Activated CD8-positive, alpha-beta T cell treated with anti-CD3 and anti-CD28 coated beads for 36 hours (primary cell): ENCODE results near the gene LRP10. TPM values are rescaled to one million over a fixed set of nuclear protein-coding genes. Genes with fewer than 3 reads are reported as not detected.
"Not testable (repeated sequence)": the region's sequence is repeated elsewhere in the genome, so short reads cannot be mapped to it uniquely, and the experiment has no call there.

Source experiments
- ATAC-seq: fragments of 200-7000 bp; cut with Tn5 transposase; one replicate; pipeline ENCODE4 v1.10.0; 2021; ENCODE audit warnings: mild to moderate bottlenecking, moderate library complexity
- CTCF ChIA-PET: fragments of 350-600 bp; sonication (Branson Sonifier 250); formaldehyde crosslinking; loops from one replicate; lab custom pipeline; 2021; ENCODE audit warnings: antibody characterized with exemption; lab: Charles Lee
- POLR2A ChIA-PET: fragments of 350-600 bp; sonication (Branson Sonifier 250); formaldehyde crosslinking; loops from one replicate; lab custom pipeline; 2021; ENCODE audit warnings: antibody characterized with exemption; lab: Charles Lee
- DNase-seq: peaks from one replicate; pipeline ENCODE4 v3.0.0-alpha.2; 2020
- H3K27ac Mint-ChIP-seq: one replicate; pipeline ENCODE4 v1.8.0; 2021; ENCODE audit warnings: mild to moderate bottlenecking, mixed read lengths
- H3K27me3 Mint-ChIP-seq: one replicate; pipeline ENCODE4 v1.8.0; 2021; ENCODE audit warnings: mixed read lengths
- H3K36me3 Mint-ChIP-seq: one replicate; pipeline ENCODE4 v1.8.0; 2021; ENCODE audit warnings: low read depth, mixed read lengths
- H3K4me1 Mint-ChIP-seq: one replicate; pipeline ENCODE4 v1.8.0; 2021; ENCODE audit warnings: low read depth, mixed read lengths
- H3K4me3 Mint-ChIP-seq: one replicate; pipeline ENCODE4 v1.8.0; 2021; ENCODE audit warnings: mild to moderate bottlenecking, moderate library complexity, mixed read lengths
- H3K9me3 Mint-ChIP-seq: one replicate; pipeline ENCODE4 v1.8.0; 2021; ENCODE audit warnings: mixed read lengths
- CTCF ChIP-seq: fragments of 200-600 bp; IDR thresholded peaks from one replicate; pipeline ENCODE4 v1.8.0; 2022; ENCODE audit warnings: antibody characterized with exemption, mild to moderate bottlenecking
- intact Hi-C: fragments of 100-400 bp; cut with micrococcal nuclease; formaldehyde crosslinking; loops from one replicate; pipeline ENCODE4 v1.10.0; 2022
- total RNA-seq, 2 experiments: library from RNA; stranded (reverse); gene quantifications; one replicate each; pipeline ENCODE4 v1.2.3, GENCODE V29; 2021

The LRP10 gene
- total RNA-seq, 2 experiments from 2014 or later = 18.7 to 21.0 TPM

- intact Hi-C loops = loop anchor here (10.0 kb wide), 1 partner anchor 250 kb away; no protein-coding TSS in a partner anchor
- no peak for TF ChIP-seq CTCF
- Mint-ChIP-seq H3K9me3 (no peaks in the 10 kb centered on the region), H3K4me1 (peaks cover 31% of the 10 kb centered on the region), H3K36me3 (peaks cover 3% of the 10 kb centered on the region), H3K4me3 (no peak overlapping the region), H3K27me3 (peaks cover 11% of the 10 kb centered on the region), H3K27ac (no peak overlapping the region)
- peak; percentile 12 for ATAC-seq
- POLR2A ChIA-PET = interaction anchor here (0.7 to 2.6 kb wide), 3 partner anchors 11 to 62 kb away, joined by 3 to 7 read pairs (median 3); partner anchors contain the start of genes LRP10 and MMP14
- peak; percentile 44 for DNase-seq
- CTCF ChIA-PET = interaction anchor here (0.8 to 22.4 kb wide), 7 partner anchors 12 to 269 kb away, joined by 3 to 469 read pairs (median 5); partner anchors contain the start of genes LRP10 and MMP14
Observed at GRCh38 chr14:22824711-22825359, 46.7 kb upstream of the LRP10 start.

- intact Hi-C loops = loop anchor here (10.0 kb wide), 1 partner anchor 254 kb away; no protein-coding TSS in a partner anchor
- peak; percentile 9 for ATAC-seq
- Mint-ChIP-seq H3K4me3 (peak overlapping the region; percentile 88), H3K36me3 (peaks cover 21% of the 10 kb centered on the region), H3K4me1 (peaks cover 28% of the 10 kb centered on the region), H3K27ac (peak overlapping the region; percentile 98)
- not testable (repeated sequence) for H3K27me3 Mint-ChIP-seq, H3K9me3 Mint-ChIP-seq, DNase-seq
- ChIA-PET CTCF (interaction anchor here (0.8 to 22.4 kb wide), 5 partner anchors 28 to 273 kb away, joined by 3 to 469 read pairs (median 7); no protein-coding TSS in a partner anchor), POLR2A (interaction anchor here (0.6 to 2.0 kb wide), 6 partner anchors 19 to 240 kb away, joined by 3 to 9 read pairs (median 3); partner anchors contain the start of gene DAD1)
Observed at GRCh38 chr14:22829076-22829660, 42.4 kb upstream of the LRP10 start.

- Mint-ChIP-seq H3K36me3 (peaks cover 24% of the 10 kb centered on the region), H3K27me3 (peaks cover 2% of the 10 kb centered on the region), H3K4me3 (peak within 1 kb of the TSS; percentile 88), H3K4me1 (peaks cover 22% of the 10 kb centered on the region), H3K27ac (peak within 1 kb of the TSS; percentile 98), H3K9me3 (no peaks in the 10 kb centered on the region)
- POLR2A ChIA-PET = interaction anchor here (0.7 to 2.0 kb wide), 16 partner anchors 8 to 292 kb away, joined by 3 to 9 read pairs (median 4); partner anchors contain the start of genes DAD1, OXA1L and RBM23
- TF ChIP-seq CTCF = no peak
- peak; percentile 94 for DNase-seq
- peak; percentile 93 for ATAC-seq
- intact Hi-C loops = loop anchor here (10.0 kb wide), 1 partner anchor 255 kb away; no protein-coding TSS in a partner anchor
- CTCF ChIA-PET = interaction anchor here (0.7 to 22.4 kb wide), 14 partner anchors 10 to 912 kb away, joined by 3 to 469 read pairs (median 4); partner anchors contain the start of gene LRP10
Observed at GRCh38 chr14:22829661-22830442, 41.7 kb upstream of the LRP10 start, which contains the start of gene MRPL52. Gene MRPL52 (plus strand): TSS chr14:22829887. CDS start chr14:22829913, 26 bp downstream.

DNA sequence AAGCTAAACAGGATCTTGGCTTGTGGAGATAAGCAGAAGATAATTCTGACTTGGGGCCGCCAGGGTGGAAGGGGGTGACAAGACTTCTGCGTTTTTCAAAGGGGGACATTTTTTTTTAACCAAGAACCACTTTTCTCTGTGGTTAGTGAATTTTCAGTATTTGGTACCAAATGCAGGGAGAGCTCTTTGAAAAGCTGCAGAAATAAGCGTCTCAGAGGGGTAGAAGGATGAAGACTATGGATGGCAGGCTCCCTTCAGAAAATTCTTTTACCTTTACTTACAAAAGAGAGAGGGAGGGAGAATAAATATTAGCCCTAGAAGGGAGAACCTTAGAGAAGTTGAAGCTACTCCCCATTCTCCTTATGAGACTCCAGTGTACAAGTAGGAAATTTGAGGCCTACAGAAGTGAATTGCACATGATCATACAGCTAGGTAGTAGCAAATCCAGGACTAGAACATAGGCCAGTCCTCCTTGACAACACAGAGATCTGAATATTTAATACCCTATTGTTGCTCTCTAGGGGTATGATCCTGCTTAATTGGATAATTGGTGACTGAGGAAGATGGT, 41.0 kb upstream of the LRP10 start:
- CTCF ChIA-PET = interaction anchor here (0.6 to 22.4 kb wide), 14 partner anchors 9 to 912 kb away, joined by 3 to 469 read pairs (median 4); partner anchors contain the start of gene LRP10
- Mint-ChIP-seq H3K4me1 (peaks cover 19% of the 10 kb centered on the region), H3K36me3 (peaks cover 31% of the 10 kb centered on the region), H3K27me3 (peaks cover 2% of the 10 kb centered on the region), H3K9me3 (no peaks in the 10 kb centered on the region), H3K27ac (peak overlapping the region; percentile 98), H3K4me3 (peak overlapping the region; percentile 88)
- POLR2A ChIA-PET = interaction anchor here (0.7 to 2.0 kb wide), 14 partner anchors 9 to 293 kb away, joined by 3 to 9 read pairs (median 6); partner anchors contain the start of genes DAD1, OXA1L and RBM23
- TF ChIP-seq CTCF = no peak
- intact Hi-C loops = no loop called here
- no peak for DNase-seq
- peak; percentile 9 for ATAC-seq
